Fibroblast of the aortic adventitia (primary cell): Measurements from ENCODE around the gene SELENOV. TPM values are rescaled to one million over a fixed set of nuclear protein-coding genes. Genes with fewer than 3 reads are reported as not detected.

Source experiments
- DNase-seq: peaks from one replicate; pipeline ENCODE4 v3.0.0-alpha.2; 2010; ENCODE audit warnings: low read depth
- H3K4me3 ChIP-seq: 2 replicates; pipeline ENCODE4 v1.5.1; 2011; ENCODE audit warnings: low read depth, mild to moderate bottlenecking, control low read depth, low read length, moderate library complexity
- total RNA-seq: library from RNA; depleted of rRNA; stranded (reverse); fragments of >200 nt; gene quantifications from 2 replicates; pipeline ENCODE4 v1.2.3, GENCODE V29; 2012; ENCODE audit warnings: low replicate concordance
- TF ChIP-seq, protein P1 (sequence below): IDR thresholded peaks from 2 replicates; pipeline ENCODE4 v1.5.1; 2011; ENCODE audit warnings: mild to moderate bottlenecking, low read length, control low read depth, inconsistent platforms; ENCODE audit not compliant: insufficient read depth

Gene SELENOV
- total RNA-seq, 1 donor, result not detected

DNA sequence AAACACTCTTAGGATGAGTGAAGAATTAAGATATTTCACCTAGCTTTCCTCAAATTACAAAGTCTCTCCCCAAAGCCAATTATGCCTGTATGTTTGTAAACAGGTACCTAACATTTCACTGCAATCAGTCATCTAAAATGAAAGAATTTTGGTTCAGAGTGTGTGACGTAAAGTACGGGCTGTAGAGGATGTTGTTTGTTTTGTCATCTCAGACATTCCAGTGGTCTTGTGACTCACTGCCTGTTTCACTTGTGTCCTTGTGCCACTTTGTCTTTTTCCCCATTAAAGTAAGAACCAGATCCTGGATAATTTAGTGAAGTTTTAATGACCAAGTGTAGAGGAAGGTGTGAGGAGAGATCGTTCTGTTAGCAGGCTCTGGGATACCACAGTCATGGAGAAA is 53.7 kb downstream of the SELENOV start:
- H3K4me3 ChIP-seq, result no peak overlapping the region
- DNase-seq, result no peak
- TF ChIP-seq, protein P1, sequence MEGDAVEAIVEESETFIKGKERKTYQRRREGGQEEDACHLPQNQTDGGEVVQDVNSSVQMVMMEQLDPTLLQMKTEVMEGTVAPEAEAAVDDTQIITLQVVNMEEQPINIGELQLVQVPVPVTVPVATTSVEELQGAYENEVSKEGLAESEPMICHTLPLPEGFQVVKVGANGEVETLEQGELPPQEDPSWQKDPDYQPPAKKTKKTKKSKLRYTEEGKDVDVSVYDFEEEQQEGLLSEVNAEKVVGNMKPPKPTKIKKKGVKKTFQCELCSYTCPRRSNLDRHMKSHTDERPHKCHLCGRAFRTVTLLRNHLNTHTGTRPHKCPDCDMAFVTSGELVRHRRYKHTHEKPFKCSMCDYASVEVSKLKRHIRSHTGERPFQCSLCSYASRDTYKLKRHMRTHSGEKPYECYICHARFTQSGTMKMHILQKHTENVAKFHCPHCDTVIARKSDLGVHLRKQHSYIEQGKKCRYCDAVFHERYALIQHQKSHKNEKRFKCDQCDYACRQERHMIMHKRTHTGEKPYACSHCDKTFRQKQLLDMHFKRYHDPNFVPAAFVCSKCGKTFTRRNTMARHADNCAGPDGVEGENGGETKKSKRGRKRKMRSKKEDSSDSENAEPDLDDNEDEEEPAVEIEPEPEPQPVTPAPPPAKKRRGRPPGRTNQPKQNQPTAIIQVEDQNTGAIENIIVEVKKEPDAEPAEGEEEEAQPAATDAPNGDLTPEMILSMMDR, result no peak

Other genes starting within 250 kb of the SELENOV start
- not detected in 2 replicates for gene IFNL2, start 246.7 kb upstream of the SELENOV start, total RNA-seq
- not detected in 2 replicates for gene IFNL1, start 218.7 kb upstream of the SELENOV start, total RNA-seq
- gene LRFN1, start 194.3 kb upstream of the SELENOV start, total RNA-seq, result 0.08 and 0.18 TPM in 2 replicates
- 4.2 TPM in 1 of 2 replicates, not detected in the other for gene GMFG, start 179.1 kb upstream of the SELENOV start, total RNA-seq
- gene SAMD4B, start 172.7 kb upstream of the SELENOV start, total RNA-seq, result 21.5 and 84.9 TPM in 2 replicates
- 36.1 and 45.4 TPM in 2 replicates for gene PAF1, start 124.0 kb upstream of the SELENOV start, total RNA-seq
- gene MED29, start 123.8 kb upstream of the SELENOV start, total RNA-seq, result 16.2 and 25.7 TPM in 2 replicates
- 10.8 and 18.3 TPM in 2 replicates for gene ZFP36, start 108.3 kb upstream of the SELENOV start, total RNA-seq
- 14.1 and 29.1 TPM in 2 replicates for gene PLEKHG2, start 102.5 kb upstream of the SELENOV start, total RNA-seq
- gene RPS16, start 79.2 kb upstream of the SELENOV start, total RNA-seq, result 23.5 and 148 TPM in 2 replicates
- gene SUPT5H, start 69.6 kb upstream of the SELENOV start, total RNA-seq, result 88.2 and 299 TPM in 2 replicates
- gene TIMM50, start 34.3 kb upstream of the SELENOV start, total RNA-seq, result 46.1 and 49.5 TPM in 2 replicates
- gene DLL3, start 16.2 kb upstream of the SELENOV start, total RNA-seq, result 0.09 TPM in 1 of 2 replicates, not detected in the other
- gene EID2B, start 17.7 kb downstream of the SELENOV start, total RNA-seq, result 1.5 and 3.3 TPM in 2 replicates
- gene EID2, start 25.0 kb downstream of the SELENOV start, total RNA-seq, result 3.9 and 5.7 TPM in 2 replicates
- gene LGALS13, start 87.4 kb downstream of the SELENOV start, total RNA-seq, result not detected in 2 replicates
- not detected in 2 replicates for gene LGALS16, start 140.8 kb downstream of the SELENOV start, total RNA-seq
- gene LGALS14, start 189.3 kb downstream of the SELENOV start, total RNA-seq, result not detected in 2 replicates
- not detected in 2 replicates for gene CLC, start 222.9 kb downstream of the SELENOV start, total RNA-seq